Caco-2 (cell line): Measurements from ENCODE around the gene MRTFA. TPM values are rescaled to one million over a fixed set of nuclear protein-coding genes. Genes with fewer than 3 reads are reported as not detected.

Experiments
- BruUV-seq: library from RNA; stranded (reverse); fragments of 400-500 nt; replicated peaks from 2 replicates; lab custom pipeline; 2021; lab: Mats Ljungman, UMichigan
- CTCF ChIA-PET: fragments of 300-600 bp; sonication (Branson Sonifier 250); formaldehyde crosslinking; loops from one replicate; lab custom pipeline; 2022; ENCODE audit warnings: antibody characterized with exemption; lab: Charles Lee
- POLR2A ChIA-PET: fragments of 300-600 bp; sonication (Branson Sonifier 250); formaldehyde crosslinking; loops from one replicate; lab custom pipeline; 2022; ENCODE audit warnings: antibody characterized with exemption; lab: Charles Lee
- DNase-seq, 2 experiments: peaks; one replicate each; pipeline versions ENCODE4 v3.0.0 to v3.0.0-alpha.2; 2020 to 2022
- H3K27me3 ChIP-seq: replicated peaks from 2 replicates; pipeline ENCODE4 v1.6.0; 2011; ENCODE audit warnings: low read length; ENCODE audit not compliant: control insufficient read depth, insufficient read depth
- H3K36me3 ChIP-seq: 2 replicates; pipeline ENCODE4 v1.5.1; 2011; ENCODE audit warnings: low read length; ENCODE audit not compliant: control insufficient read depth, insufficient read depth
- H3K4me1 ChIP-seq: fragments of 250-450 bp; sonication (Bioruptor Pico); 2 replicates; pipeline ENCODE4 v1.5.1; 2020; ENCODE audit warnings: mild to moderate bottlenecking
- H3K4me3 ChIP-seq: 2 replicates; pipeline ENCODE4 v1.5.1; 2011; ENCODE audit warnings: low read depth, mild to moderate bottlenecking, control low read depth, low read length
- H3K9me3 ChIP-seq: fragments of 250-450 bp; sonication (Bioruptor Pico); 2 replicates; pipeline ENCODE4 v1.5.1; 2020; ENCODE audit warnings: mild to moderate bottlenecking, moderate library complexity
- H3K27ac Mint-ChIP-seq: one replicate; pipeline ENCODE4 v1.8.0; 2022; ENCODE audit warnings: mixed read lengths; ENCODE audit not compliant: unreplicated experiment
- H3K27me3 Mint-ChIP-seq: one replicate; pipeline ENCODE4 v1.8.0; 2022; ENCODE audit warnings: mixed read lengths; ENCODE audit not compliant: insufficient read depth, unreplicated experiment
- H3K36me3 Mint-ChIP-seq: one replicate; pipeline ENCODE4 v1.8.0; 2022; ENCODE audit warnings: mild to moderate bottlenecking, mixed read lengths; ENCODE audit not compliant: insufficient read depth, unreplicated experiment
- H3K4me1 Mint-ChIP-seq: one replicate; pipeline ENCODE4 v1.8.0; 2022; ENCODE audit warnings: low read depth, mixed read lengths; ENCODE audit not compliant: unreplicated experiment
- H3K4me3 Mint-ChIP-seq: one replicate; pipeline ENCODE4 v1.8.0; 2022; ENCODE audit warnings: mild to moderate bottlenecking, moderate library complexity, mixed read lengths; ENCODE audit not compliant: unreplicated experiment
- H3K9me3 Mint-ChIP-seq: one replicate; pipeline ENCODE4 v1.8.0; 2022; ENCODE audit warnings: mixed read lengths; ENCODE audit not compliant: unreplicated experiment
- intact Hi-C: fragments of 100-400 bp; cut with micrococcal nuclease; formaldehyde crosslinking; loops from one replicate; pipeline ENCODE4 v1.10.0; 2022; ENCODE audit not compliant: unreplicated experiment
- total RNA-seq: library from RNA; stranded (reverse); gene quantifications from 2 replicates; pipeline ENCODE4 v1.2.3, GENCODE V29; 2022
- TF ChIP-seq, protein P1 (sequence below), 2 experiments: fragments of 200-600 bp in 1 of 2; IDR thresholded peaks; 1 replicate in 1 of 2; 2 replicates in 1 of 2; pipeline versions ENCODE4 v1.5.1 to v1.8.0; 2011 to 2022; ENCODE audit warnings: antibody characterized with exemption in 1 of 2, control low read depth in 1 of 2, inconsistent platforms in 1 of 2, low read depth in 1 of 2, low read length in 1 of 2, mild to moderate bottlenecking in 1 of 2, moderate library complexity in 1 of 2; ENCODE audit not compliant: insufficient read depth in 1 of 2, severe bottlenecking in 1 of 2, unreplicated experiment in 1 of 2

The MRTFA gene
- total RNA-seq, 1 experiment from 2014 or later = 38.7 TPM

DNA sequence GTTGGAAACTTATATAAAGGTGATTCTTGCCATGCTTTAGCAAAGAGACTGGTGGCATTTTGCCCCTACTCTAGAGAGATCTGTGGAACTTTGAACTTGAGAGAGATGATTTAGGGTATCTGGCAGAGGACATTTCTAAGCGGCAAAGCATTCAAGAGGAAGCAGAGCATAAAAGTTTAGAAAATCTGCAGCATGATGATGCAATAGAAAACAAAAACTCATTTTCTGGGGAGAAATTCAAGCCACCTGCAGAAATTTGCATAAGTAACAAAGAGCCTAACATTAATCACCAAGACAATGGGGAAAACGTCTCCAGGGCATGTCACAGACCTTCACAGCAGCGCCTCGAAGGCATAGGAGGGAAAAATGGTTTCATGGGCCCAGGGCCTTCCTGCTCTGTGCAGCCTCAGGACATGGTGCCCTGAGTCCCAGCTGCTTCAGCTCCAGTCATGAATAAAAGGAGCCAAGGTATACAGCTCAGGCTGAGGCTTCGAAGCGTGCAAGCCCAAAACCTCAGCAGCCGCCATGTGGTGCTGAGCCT, 83.4 kb downstream of the MRTFA start:
- Histone ChIP-seq H3K4me1 (no peaks in the 10 kb centered on the region; the same call in 1 of the 2 replicates), H3K4me3 (no peak overlapping the region), H3K27me3 (no peaks in the 10 kb centered on the region), H3K9me3 (no peaks in the 10 kb centered on the region), H3K36me3 (no peaks in the 10 kb centered on the region)
- Mint-ChIP-seq H3K4me3 (no peak overlapping the region), H3K36me3 (peaks cover 16% of the 10 kb centered on the region), H3K4me1 (no peaks in the 10 kb centered on the region), H3K27ac (no peak overlapping the region), H3K9me3 (peaks cover 10% of the 10 kb centered on the region), H3K27me3 (no peaks in the 10 kb centered on the region)
- intact Hi-C loops = no loop called here
- DNase-seq = no peak
- ChIA-PET CTCF (no interaction called here), POLR2A (no interaction called here)
- no TSS peak for BruUV-seq
- TF ChIP-seq, protein P1, sequence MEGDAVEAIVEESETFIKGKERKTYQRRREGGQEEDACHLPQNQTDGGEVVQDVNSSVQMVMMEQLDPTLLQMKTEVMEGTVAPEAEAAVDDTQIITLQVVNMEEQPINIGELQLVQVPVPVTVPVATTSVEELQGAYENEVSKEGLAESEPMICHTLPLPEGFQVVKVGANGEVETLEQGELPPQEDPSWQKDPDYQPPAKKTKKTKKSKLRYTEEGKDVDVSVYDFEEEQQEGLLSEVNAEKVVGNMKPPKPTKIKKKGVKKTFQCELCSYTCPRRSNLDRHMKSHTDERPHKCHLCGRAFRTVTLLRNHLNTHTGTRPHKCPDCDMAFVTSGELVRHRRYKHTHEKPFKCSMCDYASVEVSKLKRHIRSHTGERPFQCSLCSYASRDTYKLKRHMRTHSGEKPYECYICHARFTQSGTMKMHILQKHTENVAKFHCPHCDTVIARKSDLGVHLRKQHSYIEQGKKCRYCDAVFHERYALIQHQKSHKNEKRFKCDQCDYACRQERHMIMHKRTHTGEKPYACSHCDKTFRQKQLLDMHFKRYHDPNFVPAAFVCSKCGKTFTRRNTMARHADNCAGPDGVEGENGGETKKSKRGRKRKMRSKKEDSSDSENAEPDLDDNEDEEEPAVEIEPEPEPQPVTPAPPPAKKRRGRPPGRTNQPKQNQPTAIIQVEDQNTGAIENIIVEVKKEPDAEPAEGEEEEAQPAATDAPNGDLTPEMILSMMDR (IDR thresholded peaks at IDR 0.05; ENCODE audit: insufficient read depth in 1 of 2, low read depth in 1 of 2, low read length in 1 of 2, severe bottlenecking in 1 of 2, unreplicated experiment in 1 of 2) = no peak

DNA sequence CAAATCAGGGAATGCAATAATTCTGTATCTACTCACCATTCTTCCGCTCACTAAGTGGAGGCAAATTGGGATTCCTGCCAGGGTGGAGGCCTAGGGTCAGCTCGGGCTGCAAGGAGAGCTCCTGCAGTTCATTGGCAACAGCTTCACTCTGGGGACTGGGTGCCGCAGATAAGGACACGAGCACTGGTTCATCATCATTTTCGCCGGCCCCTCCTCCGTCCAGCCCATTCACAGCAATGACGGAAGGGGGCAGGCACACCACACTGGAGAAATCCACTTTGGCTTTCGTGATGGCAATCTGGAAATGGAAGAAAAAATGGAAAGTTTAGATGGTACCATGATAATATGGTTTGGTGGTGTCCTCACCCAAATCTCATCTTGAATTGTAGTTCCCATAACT, 84.4 kb downstream of the MRTFA start:
- Mint-ChIP-seq H3K9me3 (peaks cover 10% of the 10 kb centered on the region), H3K36me3 (peaks cover 21% of the 10 kb centered on the region), H3K4me1 (no peaks in the 10 kb centered on the region), H3K4me3 (no peak overlapping the region), H3K27me3 (no peaks in the 10 kb centered on the region), H3K27ac (no peak overlapping the region)
- no TSS peak for BruUV-seq
- TF ChIP-seq, protein P1 (IDR thresholded peaks at IDR 0.05; ENCODE audit: insufficient read depth in 1 of 2, low read depth in 1 of 2, low read length in 1 of 2, severe bottlenecking in 1 of 2, unreplicated experiment in 1 of 2) = no peak
- no peaks in the 10 kb centered on the region for H3K9me3 ChIP-seq
- ChIA-PET POLR2A (no interaction called here), CTCF (no interaction called here)
- H3K36me3 ChIP-seq = no peaks in the 10 kb centered on the region
- no peak overlapping the region for H3K4me3 ChIP-seq
- no peaks in the 10 kb centered on the region for H3K27me3 ChIP-seq
- no peak for DNase-seq
- intact Hi-C loops = no loop called here
- H3K4me1 ChIP-seq = no peaks in the 10 kb centered on the region; the same call in 1 of the 2 replicates

DNA sequence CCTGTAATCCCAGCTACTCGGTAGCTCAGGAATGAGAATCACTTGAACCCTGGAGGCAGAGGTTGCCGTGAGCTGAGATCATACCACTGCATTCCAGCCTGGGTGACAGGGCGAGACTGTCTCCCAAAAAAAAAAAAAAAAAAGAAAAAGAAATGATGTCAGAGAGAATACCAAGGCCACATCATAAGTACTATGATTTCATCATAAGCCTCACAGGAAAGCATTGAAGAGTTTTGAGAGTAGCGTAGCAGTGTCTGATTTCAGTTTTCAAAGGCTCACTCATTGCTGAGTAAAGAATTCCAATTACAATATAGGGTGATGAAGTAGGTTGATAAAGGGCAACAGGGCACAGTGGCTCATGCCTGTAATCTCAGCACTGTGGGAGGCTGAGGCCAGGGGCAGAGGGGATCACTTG, 88.8 kb downstream of the MRTFA start:
- Mint-ChIP-seq H3K9me3 (peaks cover 4% of the 10 kb centered on the region), H3K36me3 (peaks cover 24% of the 10 kb centered on the region), H3K4me3 (no peak overlapping the region), H3K4me1 (no peaks in the 10 kb centered on the region), H3K27me3 (no peaks in the 10 kb centered on the region), H3K27ac (no peak overlapping the region)
- ChIA-PET CTCF (no interaction called here), POLR2A (no interaction called here)
- BruUV-seq = no TSS peak
- Histone ChIP-seq H3K4me3 (no peak overlapping the region), H3K27me3 (no peaks in the 10 kb centered on the region), H3K9me3 (no peaks in the 10 kb centered on the region), H3K4me1 (no peaks in the 10 kb centered on the region), H3K36me3 (no peaks in the 10 kb centered on the region)
- intact Hi-C loops = no loop called here
- TF ChIP-seq, protein P1 (IDR thresholded peaks at IDR 0.05; ENCODE audit: insufficient read depth in 1 of 2, low read depth in 1 of 2, low read length in 1 of 2, severe bottlenecking in 1 of 2, unreplicated experiment in 1 of 2) = no peak
- no peak for DNase-seq
